Measurements from ENCODE around the gene TOMM5. TPM values are rescaled to one million over a fixed set of nuclear protein-coding genes. Genes with fewer than 3 reads are reported as not detected.

The TOMM5 gene
- polyA plus RNA-seq, 1 of the 3 experiments (the other 2 are of a cell fraction) = 255 TPM

- no peak for TF ChIP-seq RXRA (IDR thresholded peaks at IDR 0.05; ENCODE audit: borderline replicate concordance, low read depth)
- TF ChIP-seq ELF1 (IDR thresholded peaks at IDR 0.05) = no peak
- no peak for TF ChIP-seq NFIC (IDR thresholded peaks at IDR 0.05; ENCODE audit: borderline replicate concordance)
- no peak for TF ChIP-seq FOXM1 (IDR thresholded peaks at IDR 0.05; ENCODE audit: low read depth)
Measured at GRCh38 chr9:37621273-37622121, 29.1 kb upstream of the TOMM5 start (continued).

GRCh38 chr9:37620396-37620795 lies 28.0 kb upstream of the TOMM5 start:
- H3K79me2 ChIP-seq (ENCODE audit: insufficient read depth) = no peaks in the 10 kb centered on the region
- TF ChIP-seq MEF2A (IDR thresholded peaks at IDR 0.05; ENCODE audit: borderline replicate concordance, low read depth) (no peak), CHD2 (IDR thresholded peaks at IDR 0.05; ENCODE audit: low read length, partially characterized antibody) (no peak), CTCF (IDR thresholded peaks at IDR 0.05) (no peak), EP300 (IDR thresholded peaks at IDR 0.05; ENCODE audit: borderline replicate concordance in 1 of 2, low read depth in 1 of 2, low read length in 1 of 2) (no peak), FOXJ3 (CRISPR knock-in tag; IDR thresholded peaks at IDR 0.05) (no peak), RAD21 (IDR thresholded peaks at IDR 0.05; ENCODE audit: low read length) (no peak), MXI1 (IDR thresholded peaks at IDR 0.05; ENCODE audit: low read depth, low read length) (no peak), NRF1 (IDR thresholded peaks at IDR 0.05; ENCODE audit: low read depth, low read length) (no peak), ZBTB33 (IDR thresholded peaks at IDR 0.05; ENCODE audit: borderline replicate concordance, low read depth) (no peak), POLR2AphosphoS5 (IDR thresholded peaks at IDR 0.05; ENCODE audit: low read depth, low read length) (no peak), NFIC (IDR thresholded peaks at IDR 0.05; ENCODE audit: borderline replicate concordance) (no peak), JUND (IDR thresholded peaks at IDR 0.05) (no peak), YY1 (IDR thresholded peaks at IDR 0.05; ENCODE audit: low read depth) (no peak), GATA2 (CRISPR knock-in tag; IDR thresholded peaks at IDR 0.05) (no peak), USF1 (IDR thresholded peaks at IDR 0.05; ENCODE audit: borderline replicate concordance, low read depth) (no peak), ELF1 (IDR thresholded peaks at IDR 0.05) (no peak), TEAD4 (IDR thresholded peaks at IDR 0.05; ENCODE audit: borderline replicate concordance, insufficient read depth) (no peak), TAF1 (IDR thresholded peaks at IDR 0.05; ENCODE audit: borderline replicate concordance, low read depth, low read length) (no peak), PBX3 (IDR thresholded peaks at IDR 0.05) (no peak)
- H3K36me3 ChIP-seq (replicated peaks in 1 of 2; ENCODE audit: control insufficient read depth in 1 of 2, insufficient read depth in 2 of 2, low read length in 1 of 2) = no peaks in the 10 kb centered on the region
- H3K27ac ChIP-seq (ENCODE audit: low read depth in 2 of 2, low read length in 1 of 2) = no peak overlapping the region
- no peaks in the 10 kb centered on the region for H3K9me3 ChIP-seq
- no peak overlapping the region for H3K9ac ChIP-seq
- no peak for DNase-seq
- ChIA-PET POLR2A (no interaction called here), CTCF (interaction anchor here (2.8 kb wide), 1 partner anchor 25 kb away, joined by 15 read pairs; no protein-coding TSS in a partner anchor)
- H3K4me2 ChIP-seq = no peak overlapping the region
- no peaks in the 10 kb centered on the region for H4K20me1 ChIP-seq (ENCODE audit: insufficient read depth)
- H3K4me1 ChIP-seq (ENCODE audit: control insufficient read depth in 1 of 2, insufficient read depth in 2 of 2, low read depth in 1 of 2, low read length in 1 of 2) = peaks cover 0 to 23% of the 10 kb centered on the region in 2 experiments; a peak in 2 of 4 replicates
- WGBS (ENCODE audit: low lambda C conversion rate) = 67% methylated on average over 1 of the region's 1 CpG
- H3K9me2 ChIP-seq = no peaks in the 10 kb centered on the region
- no peaks in the 10 kb centered on the region for H3K27me3 ChIP-seq (ENCODE audit: insufficient read depth)
- no peaks in the 10 kb centered on the region for H3F3A ChIP-seq (replicated peaks; ENCODE audit: insufficient read depth)
- H3K4me3 ChIP-seq (ENCODE audit: low read depth in 2 of 2, low read length in 1 of 2) = no peak overlapping the region
- H2AFZ ChIP-seq (ENCODE audit: low read depth) = no peak overlapping the region
